ENCODE data around the gene USP3. TPM values are rescaled to one million over a fixed set of nuclear protein-coding genes. Genes with fewer than 3 reads are reported as not detected.

USP3 gene
- total and polyA plus RNA-seq, 2 donors (not counting 1 experiment from before 2014, with no cell fraction given): 43.4 to 152 TPM

DNA sequence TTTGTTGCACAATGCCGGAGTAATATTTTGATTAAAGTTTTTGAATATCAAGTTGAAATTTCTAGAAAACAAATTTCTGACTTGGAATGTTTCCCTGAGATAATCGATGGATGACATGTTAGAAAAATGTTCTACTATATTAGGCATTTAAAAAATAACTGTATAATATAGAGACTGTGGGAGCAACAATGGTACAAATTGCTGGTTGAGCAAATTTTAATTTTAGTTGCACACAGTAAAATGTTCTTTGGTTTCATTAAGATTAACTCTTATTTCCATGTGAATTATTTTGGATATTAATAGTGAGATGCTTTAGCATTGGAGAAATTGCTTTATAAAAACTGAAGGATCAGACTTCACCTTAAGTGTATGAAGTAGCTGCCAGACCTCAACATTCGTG lies 9.3 kb downstream of the USP3 start:
- Mint-ChIP-seq H3K4me1 (peaks cover 82% of the 10 kb centered on the region), H3K9me3 (ENCODE audit: insufficient read depth) (no peaks in the 10 kb centered on the region), H3K27me3 (no peaks in the 10 kb centered on the region), H3K4me3 (no peak overlapping the region), H3K27ac (no peak overlapping the region)
- intact Hi-C loops (cut with micrococcal nuclease): no loop called here
- ChIA-PET POLR2A (no interaction called here), CTCF (interaction anchor here (1.2 to 1.7 kb wide), 4 partner anchors 16 to 51 kb away, joined by 3 to 6 read pairs (median 4); no protein-coding TSS in a partner anchor)
- Histone ChIP-seq H3K27me3 (replicated peaks in 1 of 4; ENCODE audit: control extremely low read depth in 1 of 4, control insufficient read depth in 3 of 4, insufficient read depth in 4 of 4, low read length in 3 of 4) (no peaks in the 10 kb centered on the region), H2AFZ (ENCODE audit: insufficient read depth, low read depth, low read length, poor library complexity, severe bottlenecking) (no peak overlapping the region), H4K20me1 (ENCODE audit: control insufficient read depth, insufficient read depth, low read length, poor library complexity, severe bottlenecking) (peaks cover 85% of the 10 kb centered on the region), H3K4me1 (ENCODE audit: control insufficient read depth in 2 of 2, insufficient read depth in 2 of 2, low read length in 2 of 2) (peaks cover 64 to 87% of the 10 kb centered on the region in 2 donors), H3K27ac (ENCODE audit: low read length in 2 of 2) (no peak overlapping the region), H3K79me2 (ENCODE audit: control insufficient read depth, insufficient read depth, low read length) (peaks cover 99% of the 10 kb centered on the region), H3K9me3 (ENCODE audit: control extremely low read depth in 1 of 3, control insufficient read depth in 2 of 3, insufficient read depth in 1 of 3, low read length in 2 of 3) (no peaks in the 10 kb centered on the region), H3K4me3 (ENCODE audit: control extremely low read depth in 1 of 5, extremely low read depth in 1 of 5, insufficient read depth in 1 of 5, low read depth in 2 of 5, low read length in 4 of 5) (no peak overlapping the region), H3K4me2 (replicated peaks; ENCODE audit: low read depth, low read length, poor library complexity, severe bottlenecking) (no peak overlapping the region), H3K9ac (ENCODE audit: low read length) (no peak overlapping the region), H3K36me3 (replicated peaks in 1 of 2; ENCODE audit: control extremely low read depth in 1 of 2, control insufficient read depth in 1 of 2, extremely low read depth in 1 of 2, insufficient read depth in 2 of 2, low read length in 1 of 2) (no peaks in the 10 kb centered on the region)
- no peak for DNase-seq
- no peak for TF ChIP-seq EZH2 (IDR thresholded peaks at IDR 0.05; ENCODE audit: borderline replicate concordance, insufficient read depth, low read depth, low read length, poor library complexity, severe bottlenecking)
- TF ChIP-seq CTCF (IDR thresholded peaks at IDR 0.05): no peak
- no CpG with 5 or more reads among the region's 3 CpGs for WGBS (ENCODE audit: insufficient coverage)
- ATAC-seq (ENCODE audit: low read depth): no peak

- Histone ChIP-seq H3K4me2 (replicated peaks; ENCODE audit: low read depth, low read length, poor library complexity, severe bottlenecking) (peak overlapping the region; percentile 23), H3K27me3 (replicated peaks in 1 of 4; ENCODE audit: control extremely low read depth in 1 of 4, control insufficient read depth in 3 of 4, insufficient read depth in 4 of 4, low read length in 3 of 4) (no peaks in the 10 kb centered on the region), H3K27ac (ENCODE audit: low read length in 2 of 2) (peak overlapping the region in 1 of 2 donors; percentile 60), H3K36me3 (replicated peaks in 1 of 2; ENCODE audit: control extremely low read depth in 1 of 2, control insufficient read depth in 1 of 2, extremely low read depth in 1 of 2, insufficient read depth in 2 of 2, low read length in 1 of 2) (no peaks in the 10 kb centered on the region), H3K4me3 (ENCODE audit: control extremely low read depth in 1 of 5, extremely low read depth in 1 of 5, insufficient read depth in 1 of 5, low read depth in 2 of 5, low read length in 4 of 5) (no peak overlapping the region), H3K4me1 (ENCODE audit: control insufficient read depth in 2 of 2, insufficient read depth in 2 of 2, low read length in 2 of 2) (peaks cover 66 to 87% of the 10 kb centered on the region in 2 donors), H4K20me1 (ENCODE audit: control insufficient read depth, insufficient read depth, low read length, poor library complexity, severe bottlenecking) (peaks cover 84% of the 10 kb centered on the region), H2AFZ (ENCODE audit: insufficient read depth, low read depth, low read length, poor library complexity, severe bottlenecking) (no peak overlapping the region), H3K79me2 (ENCODE audit: control insufficient read depth, insufficient read depth, low read length) (peaks cover 99% of the 10 kb centered on the region), H3K9me3 (ENCODE audit: control extremely low read depth in 1 of 3, control insufficient read depth in 2 of 3, insufficient read depth in 1 of 3, low read length in 2 of 3) (no peaks in the 10 kb centered on the region), H3K9ac (ENCODE audit: low read length) (no peak overlapping the region)
- ChIA-PET POLR2A (no interaction called here), CTCF (interaction anchor here (1.1 to 4.0 kb wide), 5 partner anchors 9 to 48 kb away, joined by 3 to 15 read pairs (median 4); partner anchors contain the start of gene USP3)
- intact Hi-C loops (cut with micrococcal nuclease): no loop called here
- no CpG with 5 or more reads among the region's 1 CpG for WGBS (ENCODE audit: insufficient coverage)
- H3K9me3 Mint-ChIP-seq (ENCODE audit: insufficient read depth): no peaks in the 10 kb centered on the region
- no peaks in the 10 kb centered on the region for H3K27me3 Mint-ChIP-seq
- ATAC-seq (ENCODE audit: low read depth) (peak; percentile 37), DNase-seq (no peak)
- peaks cover 81% of the 10 kb centered on the region for H3K4me1 Mint-ChIP-seq
- H3K27ac Mint-ChIP-seq: no peak overlapping the region
- TF ChIP-seq CTCF (IDR thresholded peaks at IDR 0.05) (no peak), EZH2 (IDR thresholded peaks at IDR 0.05; ENCODE audit: borderline replicate concordance, insufficient read depth, low read depth, low read length, poor library complexity, severe bottlenecking) (no peak)
- H3K4me3 Mint-ChIP-seq: peak overlapping the region; percentile 14
These were observed 10.1 kb downstream of the USP3 start for GRCh38 chr15:63514531-63514943.

Measured in B cell (primary cell).